NOMO-1 treated with dmso at 0.1 percent for 144 hours (cell line): ENCODE results near the gene KRIT1.
"Not testable (repeated sequence)": the region's sequence is repeated elsewhere in the genome, so short reads cannot be mapped to it uniquely, and the experiment has no call there.

Experiments used
- DNase-seq: peaks from one replicate; lab custom pipeline; 2025; ENCODE audit not compliant: unreplicated experiment; lab: John Stamatoyannopoulos, UW

Gene KRIT1

GRCh38 chr7:92250603-92251002, 4.9 kb upstream of the KRIT1 start:
- DNase-seq, result no peak

- no peak for DNase-seq
Observed at GRCh38 chr7:92246360-92247101, 817 bp upstream of the KRIT1 start.

GRCh38 chr7:92244808-92245486, 767 bp downstream of the KRIT1 start:
- peak; percentile 45 for DNase-seq

- no peak for DNase-seq
Observed at GRCh38 chr7:92242972-92243371, 2.7 kb downstream of the KRIT1 start.

- DNase-seq, result no peak
Observed at GRCh38 chr7:92230547-92230946, 15.2 kb downstream of the KRIT1 start.

- no peak for DNase-seq
Observed at GRCh38 chr7:92228742-92229141, 17.0 kb downstream of the KRIT1 start.

- DNase-seq, result no peak
Observed at GRCh38 chr7:92228100-92228499, 17.6 kb downstream of the KRIT1 start.

- DNase-seq, result no peak
Observed at GRCh38 chr7:92226981-92227380, 18.7 kb downstream of the KRIT1 start.

- DNase-seq, result no peak
Observed at GRCh38 chr7:92221766-92222165, 23.9 kb downstream of the KRIT1 start.

- no peak for DNase-seq
Observed at GRCh38 chr7:92206672-92207071, 39.0 kb downstream of the KRIT1 start.

GRCh38 chr7:92205987-92206386, 39.7 kb downstream of the KRIT1 start:
- no peak for DNase-seq

- DNase-seq, result no peak
Observed at GRCh38 chr7:92200791-92201190, 44.9 kb downstream of the KRIT1 start.

GRCh38 chr7:92192326-92192725, 53.4 kb downstream of the KRIT1 start:
- no peak for DNase-seq

GRCh38 chr7:92189246-92189645, 56.5 kb downstream of the KRIT1 start:
- not testable (repeated sequence) for DNase-seq

GRCh38 chr7:92184294-92184693, 61.4 kb downstream of the KRIT1 start:
- not testable (repeated sequence) for DNase-seq

GRCh38 chr7:92178928-92179924, 66.5 kb downstream of the KRIT1 start, which contains the start of gene LRRD1:
LRRD1 (minus strand) TSS chr7:92179142; CDS start chr7:92165202, 13,940 bp downstream.
- peak; percentile 92 for DNase-seq

GRCh38 chr7:92177362-92177761, 68.4 kb downstream of the KRIT1 start:
- peak; percentile 17 for DNase-seq

- DNase-seq, result not testable (repeated sequence)
Observed at GRCh38 chr7:92169529-92169928, 76.2 kb downstream of the KRIT1 start.

- no peak for DNase-seq
Observed at GRCh38 chr7:92161271-92161670, 84.4 kb downstream of the KRIT1 start.

- DNase-seq, result no peak
Observed at GRCh38 chr7:92158660-92159575, 86.8 kb downstream of the KRIT1 start.
